Measurements from ENCODE around the gene DENND5B.
"Not testable (repeated sequence)": the region's sequence is repeated elsewhere in the genome, so short reads cannot be mapped to it uniquely, and the experiment has no call there.

The DENND5B gene

GRCh38 chr12:31550590-31550989, 40.3 kb downstream of the DENND5B start:
- DNase-seq: not testable (repeated sequence)

GRCh38 chr12:31536672-31537071, 54.3 kb downstream of the DENND5B start:
- DNase-seq: no peak

GRCh38 chr12:31533470-31533869, 57.5 kb downstream of the DENND5B start:
- DNase-seq: no peak

- peak in 1 of 2 experiments; percentile 13 for DNase-seq
These were observed 59.0 kb downstream of the DENND5B start for GRCh38 chr12:31531893-31532292.

- DNase-seq: no peak
These were observed 62.8 kb downstream of the DENND5B start for GRCh38 chr12:31528095-31528494.

GRCh38 chr12:31527083-31527482, 63.9 kb downstream of the DENND5B start:
- DNase-seq: no peak

GRCh38 chr12:31526158-31526546, 64.8 kb downstream of the DENND5B start:
- no peak for DNase-seq

- no peak for DNase-seq
These were observed 65.3 kb downstream of the DENND5B start for GRCh38 chr12:31525496-31526157.

- DNase-seq: no peak
These were observed 66.0 kb downstream of the DENND5B start for GRCh38 chr12:31524791-31525495.

- DNase-seq: no peak
These were observed 67.6 kb downstream of the DENND5B start for GRCh38 chr12:31523306-31523705.

- no peak for DNase-seq
These were observed 68.3 kb downstream of the DENND5B start for GRCh38 chr12:31522607-31523006.

GRCh38 chr12:31521964-31522363, 69.0 kb downstream of the DENND5B start:
- DNase-seq: peak; percentile 47 to 69

GRCh38 chr12:31519511-31519910, 71.4 kb downstream of the DENND5B start:
- DNase-seq: peak in 1 of 2 experiments; percentile 17

- no peak for DNase-seq
These were observed 72.2 kb downstream of the DENND5B start for GRCh38 chr12:31518680-31519227.

GRCh38 chr12:31517994-31518393, 72.9 kb downstream of the DENND5B start:
- DNase-seq: peak in 1 of 2 experiments; percentile 4

GRCh38 chr12:31516702-31517101, 74.2 kb downstream of the DENND5B start:
- no peak for DNase-seq

GRCh38 chr12:31514912-31515311, 76.0 kb downstream of the DENND5B start:
- no peak for DNase-seq

- DNase-seq: no peak
These were observed 80.9 kb downstream of the DENND5B start for GRCh38 chr12:31510034-31510433.

- no peak for DNase-seq
These were observed 82.3 kb downstream of the DENND5B start for GRCh38 chr12:31508436-31509150.

- DNase-seq: no peak
These were observed 83.0 kb downstream of the DENND5B start for GRCh38 chr12:31507966-31508365.

- DNase-seq: no peak
These were observed 84.2 kb downstream of the DENND5B start for GRCh38 chr12:31506515-31507306.

GRCh38 chr12:31504625-31505222, 86.2 kb downstream of the DENND5B start:
- no peak for DNase-seq
